Suppressor macrophage treated with lipopolysaccharide for 1 hour (primary cell): ENCODE measurements around the gene RRM2.

Source experiments
- DNase-seq, 3 donors: peaks; one replicate each; pipeline ENCODE4 v3.0.0-alpha.2; 2020 to 2022

Gene RRM2

GRCh38 chr2:10174173-10174572 is 51.6 kb downstream of the RRM2 start:
- no peak for DNase-seq

GRCh38 chr2:10175441-10175840 is 52.9 kb downstream of the RRM2 start:
- no peak for DNase-seq

DNA sequence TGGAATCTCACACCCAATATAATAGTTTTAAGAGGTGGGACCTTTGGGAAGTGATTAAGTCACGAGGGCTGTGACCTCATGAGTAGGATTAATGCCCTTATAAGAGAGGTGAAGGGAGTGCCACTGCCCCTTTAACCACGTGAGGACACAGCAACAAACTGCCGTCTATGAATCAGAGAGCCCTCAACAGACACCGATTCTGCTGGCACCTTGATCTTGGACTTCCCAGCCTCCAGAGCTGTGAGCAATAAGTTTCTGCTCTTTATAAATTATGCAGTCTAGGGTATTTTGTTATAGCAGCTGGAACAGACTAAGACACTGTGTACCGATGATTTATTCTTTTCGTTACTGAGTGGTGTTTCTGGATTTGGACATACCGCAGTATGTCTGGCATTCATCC is 56.2 kb downstream of the RRM2 start:
- no peak for DNase-seq

GRCh38 chr2:10179422-10179821 is 56.9 kb downstream of the RRM2 start:
- no peak for DNase-seq

DNA sequence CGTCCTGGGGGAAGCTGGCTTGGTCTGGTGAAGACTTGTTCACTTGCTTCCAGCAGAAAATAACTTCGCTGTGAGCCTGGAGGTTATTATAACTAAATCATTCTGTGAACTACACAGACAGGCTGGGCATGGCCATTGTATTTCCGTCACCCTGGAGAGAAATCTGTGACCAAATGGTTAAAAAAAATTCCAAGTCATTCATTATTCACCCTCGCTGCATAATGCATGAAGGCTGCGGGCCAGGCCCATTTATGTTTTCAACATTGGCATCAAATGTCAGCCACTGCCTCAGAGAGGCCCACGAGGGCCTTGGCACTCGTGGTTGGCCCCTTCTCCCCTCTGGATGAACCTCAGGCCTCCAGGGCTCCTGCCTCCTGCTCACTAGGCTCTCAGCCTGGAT is 57.7 kb downstream of the RRM2 start:
- DNase-seq: no peak
